Tibial artery (tissue), 4 donors: ENCODE measurements around the gene NEFH.

ENCODE experiments used
- DNase-seq, 2 donors: peaks; one replicate each; pipeline ENCODE4 v3.0.0-alpha.2; 2019
- H3K27ac ChIP-seq, 2 donors: fragments of 200-600 bp; sonication (generic) in 1 of 2; 1 replicate in 1 of 2; 2 replicates in 1 of 2; pipeline ENCODE4 v1.5.1; 2018 to 2019; ENCODE audit warnings: mild to moderate bottlenecking in 1 of 2
- H3K27me3 ChIP-seq, 2 donors: fragments of 200-600 bp; sonication (generic) in 1 of 2; one replicate each; pipeline versions ENCODE4 v1.5.1 to v1.6.0; 2016 to 2019
- H3K36me3 ChIP-seq, 3 donors: fragments of 200-600 bp; sonication (generic) in 2 of 3; one replicate each; pipeline ENCODE4 v1.5.1; 2016 to 2019; ENCODE audit warnings: mild to moderate bottlenecking in 2 of 3
- H3K4me1 ChIP-seq, 4 donors: fragments of 200-600 bp; sonication (generic) in 2 of 4; 1 replicate in 3 of 4; 2 replicates in 1 of 4; pipeline ENCODE4 v1.5.1; 2016 to 2019
- H3K4me3 ChIP-seq, 2 donors: fragments of 200-600 bp; sonication (generic) in 1 of 2; 1 replicate in 1 of 2; 2 replicates in 1 of 2; pipeline ENCODE4 v1.5.1; 2018 to 2019; ENCODE audit warnings: mild to moderate bottlenecking in 2 of 2
- H3K9me3 ChIP-seq, 3 donors: fragments of 200-600 bp; sonication (generic) in 1 of 3; one replicate each; pipeline ENCODE4 v1.5.1; 2016 to 2019
- intact Hi-C: fragments of 100-400 bp; cut with DNase I; formaldehyde crosslinking; loops from one replicate; pipeline ENCODE4 v1.15.0; 2023; ENCODE audit warnings: low total_unique reads
- TF ChIP-seq, protein P1 (sequence below), 2 experiments: fragments of 200-600 bp in 1 of 2; fragments of 450-650 bp in 1 of 2; IDR thresholded peaks; one replicate each; pipeline ENCODE4 v1.5.1; 2017 to 2019; ENCODE audit warnings: antibody characterized with exemption in 2 of 2, mild to moderate bottlenecking in 1 of 2, moderate library complexity in 1 of 2

Gene NEFH

DNA sequence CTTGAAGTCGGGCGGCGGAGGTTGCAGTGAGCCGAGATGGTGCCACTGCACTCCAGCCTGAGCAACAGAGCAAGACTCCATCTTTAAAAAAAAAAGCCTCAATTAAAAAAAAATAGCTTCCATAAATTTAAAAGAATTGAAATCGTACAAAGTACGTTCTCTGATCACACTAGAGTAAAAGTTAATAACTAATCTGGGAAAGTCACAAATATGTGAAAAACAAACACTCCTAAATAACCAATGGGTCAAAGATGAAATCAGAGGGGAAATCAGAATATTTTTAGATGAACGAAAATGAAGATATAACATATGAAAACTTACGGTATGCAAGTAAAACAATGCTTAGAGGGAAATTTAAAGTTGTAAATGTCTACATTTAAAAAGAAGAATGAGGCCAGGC lies 19.8 kb downstream of the NEFH start:
- Histone ChIP-seq H3K4me1 (peaks cover 0 to 4% (median 0%) of the 10 kb centered on the region in 4 donors), H3K27ac (no peak overlapping the region), H3K9me3 (no peaks in the 10 kb centered on the region), H3K36me3 (peaks cover 0 to 7% (median 7%) of the 10 kb centered on the region in 3 donors), H3K27me3 (no peaks in the 10 kb centered on the region), H3K4me3 (no peak overlapping the region)
- intact Hi-C loops = no loop called here
- TF ChIP-seq, protein P1, sequence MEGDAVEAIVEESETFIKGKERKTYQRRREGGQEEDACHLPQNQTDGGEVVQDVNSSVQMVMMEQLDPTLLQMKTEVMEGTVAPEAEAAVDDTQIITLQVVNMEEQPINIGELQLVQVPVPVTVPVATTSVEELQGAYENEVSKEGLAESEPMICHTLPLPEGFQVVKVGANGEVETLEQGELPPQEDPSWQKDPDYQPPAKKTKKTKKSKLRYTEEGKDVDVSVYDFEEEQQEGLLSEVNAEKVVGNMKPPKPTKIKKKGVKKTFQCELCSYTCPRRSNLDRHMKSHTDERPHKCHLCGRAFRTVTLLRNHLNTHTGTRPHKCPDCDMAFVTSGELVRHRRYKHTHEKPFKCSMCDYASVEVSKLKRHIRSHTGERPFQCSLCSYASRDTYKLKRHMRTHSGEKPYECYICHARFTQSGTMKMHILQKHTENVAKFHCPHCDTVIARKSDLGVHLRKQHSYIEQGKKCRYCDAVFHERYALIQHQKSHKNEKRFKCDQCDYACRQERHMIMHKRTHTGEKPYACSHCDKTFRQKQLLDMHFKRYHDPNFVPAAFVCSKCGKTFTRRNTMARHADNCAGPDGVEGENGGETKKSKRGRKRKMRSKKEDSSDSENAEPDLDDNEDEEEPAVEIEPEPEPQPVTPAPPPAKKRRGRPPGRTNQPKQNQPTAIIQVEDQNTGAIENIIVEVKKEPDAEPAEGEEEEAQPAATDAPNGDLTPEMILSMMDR (IDR thresholded peaks at IDR 0.05) = no peak
- no peak for DNase-seq

DNA sequence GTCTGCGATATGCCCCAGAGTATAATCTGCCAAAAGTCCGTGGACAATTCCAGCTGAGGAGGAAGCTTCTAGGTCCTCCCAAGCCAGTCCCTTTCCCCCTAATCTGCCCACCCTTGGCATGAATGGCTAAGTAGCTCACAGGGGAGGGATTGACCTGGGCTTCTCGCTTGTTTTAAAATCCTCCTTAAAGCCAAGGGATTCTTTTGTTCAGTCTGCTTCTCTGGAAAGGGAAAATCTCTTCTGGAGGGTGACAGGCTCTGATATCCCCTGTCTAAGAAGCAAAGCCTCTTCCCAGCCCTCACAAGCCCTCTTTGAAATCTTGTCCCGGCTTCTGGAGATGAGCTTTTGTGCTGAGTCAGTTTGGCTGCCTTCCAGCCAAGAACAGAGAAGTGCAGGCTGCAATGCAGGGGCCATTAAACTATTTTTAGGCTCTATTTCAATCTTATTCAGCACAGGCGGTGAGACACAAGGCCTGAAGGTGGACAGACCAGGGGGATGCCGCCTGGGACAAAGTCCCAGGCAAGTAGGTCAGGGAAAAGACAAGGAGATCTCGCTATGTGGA lies 23.9 kb downstream of the NEFH start:
- DNase-seq = peak in 1 of 2 donors; percentile 50
- H3K27ac ChIP-seq = no peak overlapping the region
- H3K4me3 ChIP-seq = no peak overlapping the region
- H3K9me3 ChIP-seq = no peaks in the 10 kb centered on the region
- H3K27me3 ChIP-seq = no peaks in the 10 kb centered on the region
- peaks cover 26 to 43% (median 31%) of the 10 kb centered on the region in 3 donors for H3K36me3 ChIP-seq
- TF ChIP-seq, protein P1 (IDR thresholded peaks at IDR 0.05) = no peak
- H3K4me1 ChIP-seq = peaks cover 0 to 4% (median 0%) of the 10 kb centered on the region in 4 donors
- intact Hi-C loops = no loop called here

- intact Hi-C loops = no loop called here
- no peak for DNase-seq
- Histone ChIP-seq H3K36me3 (peaks cover 50 to 90% (median 74%) of the 10 kb centered on the region in 3 donors), H3K4me3 (no peak overlapping the region), H3K27me3 (no peaks in the 10 kb centered on the region), H3K4me1 (no peaks in the 10 kb centered on the region), H3K9me3 (no peaks in the 10 kb centered on the region), H3K27ac (no peak overlapping the region)
- TF ChIP-seq, protein P1 (IDR thresholded peaks at IDR 0.05) = no peak
Measured at GRCh38 chr22:29509298-29509697, 29.3 kb downstream of the NEFH start.

DNA sequence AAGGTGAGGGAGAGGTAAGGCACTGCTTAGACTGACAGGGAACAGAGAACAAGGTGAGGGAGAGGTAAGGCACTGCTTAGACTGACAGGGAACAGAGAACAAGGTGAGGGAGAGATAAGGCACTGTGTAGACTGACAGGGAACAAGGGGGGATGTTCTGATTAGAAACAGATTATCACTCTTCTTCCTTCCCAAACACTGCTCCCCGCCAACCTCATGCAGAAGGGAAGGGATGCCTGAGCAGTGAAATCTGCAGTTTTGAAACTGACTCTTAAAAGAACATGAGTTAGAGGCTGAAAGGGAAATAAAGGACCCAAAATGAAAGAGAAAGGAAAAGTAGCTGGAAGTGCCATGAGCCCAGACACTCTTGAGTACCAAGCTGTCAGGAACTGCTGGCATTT lies 29.8 kb downstream of the NEFH start:
- DNase-seq = no peak
- no peaks in the 10 kb centered on the region for H3K4me1 ChIP-seq
- peaks cover 54 to 95% (median 76%) of the 10 kb centered on the region in 3 donors for H3K36me3 ChIP-seq
- H3K27ac ChIP-seq = no peak overlapping the region
- H3K27me3 ChIP-seq = no peaks in the 10 kb centered on the region
- TF ChIP-seq, protein P1 (IDR thresholded peaks at IDR 0.05) = no peak
- H3K9me3 ChIP-seq = no peaks in the 10 kb centered on the region
- intact Hi-C loops = no loop called here
- no peak overlapping the region for H3K4me3 ChIP-seq

DNA sequence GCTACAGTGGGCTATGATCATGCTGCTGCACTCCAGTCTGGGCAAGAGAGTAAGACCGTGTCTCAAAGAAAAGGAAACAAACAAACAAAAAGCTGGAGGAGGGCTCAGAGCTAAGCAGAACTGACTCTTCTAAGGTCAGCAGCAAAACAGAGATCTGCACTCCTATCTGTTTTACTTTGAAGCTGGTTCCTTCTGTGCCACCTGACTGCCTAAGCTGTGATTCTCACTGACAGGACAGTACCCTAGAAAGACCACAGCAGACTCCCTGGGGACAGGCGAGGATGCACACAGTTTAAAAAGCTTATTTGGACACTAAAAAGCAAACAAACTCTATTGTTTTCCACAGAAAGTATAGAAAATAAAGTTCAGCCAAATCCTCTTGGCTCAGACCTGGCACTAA lies 30.5 kb downstream of the NEFH start:
- TF ChIP-seq, protein P1 (IDR thresholded peaks at IDR 0.05) = no peak
- no peaks in the 10 kb centered on the region for H3K4me1 ChIP-seq
- H3K4me3 ChIP-seq = no peak overlapping the region
- no peak overlapping the region for H3K27ac ChIP-seq
- intact Hi-C loops = no loop called here
- no peaks in the 10 kb centered on the region for H3K27me3 ChIP-seq
- peaks cover 61 to 98% (median 84%) of the 10 kb centered on the region in 3 donors for H3K36me3 ChIP-seq
- no peak for DNase-seq
- H3K9me3 ChIP-seq = no peaks in the 10 kb centered on the region
